Measurements from ENCODE around the gene MADCAM1.
"Not testable (repeated sequence)": the region's sequence is repeated elsewhere in the genome, so short reads cannot be mapped to it uniquely, and the experiment has no call there.

MADCAM1 gene

GRCh38 chr19:465056-465816 lies 31.1 kb upstream of the MADCAM1 start:
- no peak for DNase-seq

GRCh38 chr19:467554-467953 lies 28.7 kb upstream of the MADCAM1 start:
- DNase-seq, result no peak

GRCh38 chr19:468587-469256 lies 27.6 kb upstream of the MADCAM1 start:
- DNase-seq, result no peak

DNA sequence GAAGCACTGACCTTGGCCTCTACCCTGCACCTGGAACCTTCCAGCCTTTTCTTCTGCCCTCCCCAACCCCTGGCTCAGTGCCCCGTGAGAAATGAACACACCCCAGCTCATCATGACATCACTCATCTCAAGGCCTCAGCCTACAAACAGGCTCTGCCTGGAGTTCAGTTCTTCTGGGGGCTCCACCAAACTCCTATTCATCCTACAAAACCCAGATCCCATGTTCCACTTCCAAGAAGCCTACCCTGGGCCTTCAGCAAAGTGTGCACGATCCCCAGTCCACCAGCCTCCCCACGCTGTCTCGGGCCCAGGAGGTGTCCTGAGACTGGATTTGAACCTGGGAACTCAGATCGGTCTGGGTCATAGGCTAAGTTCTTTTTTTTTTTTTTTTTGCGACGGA lies 26.5 kb upstream of the MADCAM1 start:
- no peak for DNase-seq

DNA sequence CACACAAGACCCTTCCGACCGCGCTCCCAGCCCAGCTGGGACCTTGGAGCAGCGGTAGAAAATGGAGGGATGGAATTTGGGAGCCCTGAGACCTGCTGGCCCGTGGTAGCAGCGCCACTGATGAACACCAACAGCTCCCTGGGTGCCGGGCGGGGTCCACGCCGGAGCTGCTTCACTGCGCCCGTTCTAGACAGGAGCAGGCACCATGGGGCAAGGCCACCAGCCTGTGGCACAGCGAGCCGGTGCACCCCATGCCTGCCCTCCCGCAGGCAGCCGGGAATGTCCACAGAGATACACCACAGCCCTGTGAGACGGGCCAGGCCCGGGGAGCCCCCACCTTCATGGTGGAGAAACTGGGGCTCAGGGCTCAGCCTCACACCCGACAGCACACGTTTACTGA lies 25.6 kb upstream of the MADCAM1 start:
- no peak for DNase-seq

- DNase-seq, result no peak
Observed at GRCh38 chr19:472005-472858, 24.1 kb upstream of the MADCAM1 start.

DNA sequence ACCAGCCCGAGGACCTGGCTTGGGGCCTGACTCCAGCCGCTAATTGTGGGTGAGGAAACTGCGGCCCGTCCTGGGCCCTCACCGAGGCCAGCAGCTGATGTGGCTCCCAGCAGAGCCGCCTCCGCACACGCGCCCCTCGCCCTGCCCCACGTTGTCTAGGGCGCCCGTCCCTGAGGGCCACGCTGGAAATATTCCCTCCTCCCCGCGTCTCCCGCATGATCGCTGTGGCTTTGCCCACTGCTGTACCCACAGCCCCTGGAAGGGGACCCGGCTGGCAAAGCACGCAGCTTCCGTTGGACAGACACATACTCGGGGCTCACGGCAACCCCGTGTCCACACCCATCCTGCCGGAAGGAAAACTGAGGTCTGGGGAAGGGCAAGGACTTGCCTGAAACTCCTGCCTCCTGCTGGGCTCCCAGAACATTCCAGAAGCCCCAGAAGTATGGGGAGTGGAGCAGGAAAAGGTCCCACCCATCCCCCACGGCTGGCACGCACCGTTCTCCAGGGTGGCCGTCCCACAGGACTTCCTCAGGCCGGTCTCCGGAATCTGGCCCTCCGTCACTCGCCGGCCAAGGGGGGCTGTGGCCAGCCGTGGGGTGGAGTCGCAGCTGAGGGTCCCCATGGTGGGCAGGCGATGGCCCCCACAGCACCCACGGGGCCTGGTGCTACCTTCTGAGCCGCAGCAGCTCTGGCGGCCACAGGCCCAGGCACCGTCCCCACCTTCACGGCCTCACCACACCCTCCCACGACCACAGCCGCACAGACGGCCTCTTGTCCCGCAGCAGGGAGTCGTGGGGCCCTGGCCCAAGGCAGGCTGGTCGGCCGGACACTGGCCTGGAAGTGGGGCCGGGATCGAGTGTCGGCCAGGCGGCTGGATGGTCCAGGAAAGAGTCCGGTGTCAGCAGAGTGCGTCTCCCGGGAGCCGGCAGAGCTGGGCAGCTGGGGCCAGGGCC lies 21.9 kb upstream of the MADCAM1 start:
- DNase-seq, result no peak

- DNase-seq, result no peak
Observed at GRCh38 chr19:475360-475759, 20.9 kb upstream of the MADCAM1 start.

GRCh38 chr19:478236-478903 lies 17.9 kb upstream of the MADCAM1 start:
- DNase-seq, result no peak

GRCh38 chr19:478976-479375 lies 17.3 kb upstream of the MADCAM1 start:
- no peak for DNase-seq

DNA sequence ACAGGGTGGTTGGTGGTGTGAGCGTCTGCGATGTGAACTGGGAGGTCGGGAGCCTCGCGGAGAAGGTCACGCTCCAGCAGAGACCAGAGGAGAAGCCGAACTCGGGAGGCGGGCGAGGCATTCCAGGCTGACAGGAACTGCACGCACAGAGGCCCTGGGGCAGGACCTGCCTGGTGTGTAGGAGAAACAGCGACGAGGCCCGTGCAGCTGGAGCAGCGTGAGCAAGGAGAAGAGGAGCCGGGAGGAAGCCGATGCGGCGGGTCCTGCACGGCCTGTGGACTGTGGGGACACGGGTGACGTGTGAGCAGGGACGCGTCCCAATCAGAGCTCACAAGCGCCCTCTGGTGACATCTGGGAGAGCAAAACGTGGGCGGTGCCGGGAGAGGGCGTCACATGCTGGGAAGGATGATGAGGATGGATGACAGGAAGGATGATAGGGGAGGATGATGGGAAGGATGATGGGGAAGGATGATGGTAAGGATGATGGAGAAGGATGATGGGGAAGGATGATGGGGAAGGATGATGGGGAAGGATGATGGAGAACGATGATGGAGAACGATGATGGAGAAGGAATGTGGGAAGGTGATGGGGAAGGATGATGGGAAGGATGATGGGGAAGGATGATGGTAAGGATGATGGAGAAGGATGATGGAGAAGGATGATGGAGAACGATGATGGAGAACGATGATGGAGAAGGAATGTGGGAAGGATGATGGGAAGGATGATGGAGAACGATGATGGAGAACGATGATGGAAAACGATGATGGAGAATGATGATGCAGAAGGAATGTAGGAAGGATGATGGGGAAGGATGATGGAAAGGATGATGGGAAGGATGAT lies 16.1 kb upstream of the MADCAM1 start:
- peak; percentile 85 for DNase-seq

DNA sequence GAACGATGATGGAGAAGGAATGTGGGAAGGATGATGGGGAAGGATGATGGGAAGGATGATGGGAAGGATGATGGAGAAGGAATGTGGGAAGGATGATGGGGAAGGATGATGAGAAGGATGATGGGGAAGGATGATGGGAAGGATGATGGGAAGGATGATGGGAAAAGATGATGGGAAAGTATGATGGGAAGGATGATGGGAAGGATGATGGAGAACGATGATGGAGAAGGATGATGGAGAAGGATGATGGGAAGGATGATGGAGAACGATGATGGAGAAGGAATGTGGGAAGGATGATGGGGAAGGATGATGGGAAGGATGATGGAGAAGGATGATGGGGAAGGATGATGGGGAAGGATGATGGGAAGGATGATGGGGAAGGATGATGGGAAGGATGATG lies 15.2 kb upstream of the MADCAM1 start:
- not testable (repeated sequence) for DNase-seq

DNA sequence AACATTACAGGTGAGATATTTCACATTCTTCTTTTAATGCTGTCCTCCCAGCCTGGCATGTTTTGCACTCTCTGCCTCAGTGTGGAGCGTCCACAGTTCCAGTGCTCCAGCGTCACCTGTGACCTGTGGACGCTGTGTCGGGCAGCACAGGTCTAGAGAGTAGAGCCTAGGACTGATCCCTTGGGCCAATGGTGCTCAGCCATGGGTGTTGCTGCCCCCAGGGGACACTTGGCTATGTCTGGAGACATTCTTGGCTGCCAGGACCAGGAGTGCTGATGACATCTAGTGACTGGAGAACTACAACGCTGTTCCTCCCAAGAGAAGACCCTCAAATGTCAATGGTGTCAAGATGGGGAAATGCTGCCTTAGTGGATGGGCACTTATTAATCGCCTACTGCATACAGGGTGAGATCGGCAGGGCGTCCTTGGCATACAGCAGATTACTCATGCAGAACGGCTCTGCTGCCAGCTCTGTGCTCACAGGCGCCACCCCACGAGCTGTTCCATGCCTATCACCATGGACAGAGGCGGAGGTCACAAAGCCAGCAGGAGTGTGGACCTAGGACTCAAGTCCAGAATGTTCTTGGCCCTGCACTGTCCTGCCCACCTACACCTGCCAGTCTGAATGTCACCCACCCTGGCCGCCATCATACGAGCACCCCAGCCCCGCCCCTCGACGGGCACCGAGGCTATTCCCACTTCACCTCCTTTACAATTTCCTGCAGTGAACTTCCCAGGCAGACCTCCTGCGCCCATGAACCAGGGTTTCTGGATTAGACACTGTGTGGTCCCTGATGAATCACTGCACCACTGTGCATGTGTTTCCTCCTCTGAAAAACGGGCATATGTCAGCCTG lies 13.9 kb upstream of the MADCAM1 start:
- DNase-seq, result no peak

DNA sequence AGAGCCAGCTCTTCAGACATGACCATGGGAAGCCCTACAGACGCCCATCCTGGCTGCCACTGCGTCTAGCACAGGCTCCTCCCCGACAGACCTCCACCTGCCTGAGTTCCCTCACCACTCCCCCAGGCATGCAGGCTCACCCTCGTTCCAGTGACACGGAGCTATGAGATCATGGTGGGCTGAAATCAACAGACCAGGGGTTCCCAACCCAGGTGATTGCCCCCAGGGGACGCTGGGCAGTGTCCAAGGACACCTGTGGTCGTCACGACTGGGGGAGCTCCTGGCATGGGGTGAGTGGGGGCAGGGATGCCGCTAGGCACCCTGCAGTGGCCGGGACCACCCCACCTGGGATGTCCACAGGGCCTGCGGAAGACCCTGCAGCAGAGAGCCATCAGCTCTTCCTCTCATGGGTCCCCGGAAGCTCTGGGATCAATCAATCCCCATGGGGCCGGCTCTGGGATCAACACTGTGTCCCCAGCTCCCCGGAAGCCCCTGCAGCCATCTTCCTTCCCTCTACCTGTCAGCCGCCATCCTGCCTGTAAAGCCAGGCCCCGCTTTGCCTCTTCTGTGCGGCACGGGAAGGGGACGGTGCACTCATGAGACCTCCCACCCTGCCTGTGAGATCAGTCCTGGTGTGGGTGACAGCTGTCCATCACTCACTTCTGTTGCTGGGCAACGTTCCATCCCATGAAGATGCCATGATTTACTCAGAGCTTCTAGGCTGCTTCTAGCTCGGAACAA lies 12.8 kb upstream of the MADCAM1 start:
- DNase-seq, result no peak

DNA sequence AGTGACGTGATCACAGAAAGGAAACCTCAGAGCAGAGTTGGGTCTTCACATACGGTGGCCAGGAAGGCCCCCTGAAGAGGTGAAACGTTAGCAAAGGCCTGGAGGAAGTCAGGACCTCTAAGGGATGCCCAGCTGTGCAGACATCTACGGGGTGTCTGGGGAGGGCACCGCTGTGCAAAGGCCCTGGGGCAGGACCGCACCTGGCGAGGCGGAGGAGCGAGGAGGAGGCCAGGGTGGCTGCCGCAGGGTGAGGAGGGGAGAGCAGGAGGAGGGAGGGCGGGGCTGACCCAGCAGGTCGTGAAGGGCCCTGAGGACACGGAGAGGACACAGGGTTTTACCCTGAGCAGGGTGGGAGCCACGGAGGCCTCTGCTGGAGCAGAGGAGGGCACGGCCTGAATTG lies 11.8 kb upstream of the MADCAM1 start:
- no peak for DNase-seq

DNA sequence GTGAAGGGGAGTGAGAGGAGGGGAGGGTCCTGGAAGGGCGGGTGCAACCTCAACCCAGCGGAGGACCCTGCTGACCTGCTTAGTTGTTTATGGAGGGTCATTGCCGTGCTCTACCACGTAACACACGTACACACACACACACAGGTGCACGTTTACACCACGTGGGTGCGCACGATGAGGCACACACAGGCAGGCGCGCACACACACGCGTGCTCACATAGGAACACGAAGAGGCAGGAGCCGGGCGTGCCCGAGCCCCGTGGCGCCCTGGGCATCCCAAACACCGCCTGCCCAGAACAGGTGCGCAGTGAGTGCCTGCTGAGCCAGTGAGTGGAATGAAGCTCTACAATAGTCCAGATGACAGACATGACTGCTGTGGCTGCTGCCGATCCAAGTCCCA lies 11.2 kb upstream of the MADCAM1 start:
- DNase-seq, result no peak

DNA sequence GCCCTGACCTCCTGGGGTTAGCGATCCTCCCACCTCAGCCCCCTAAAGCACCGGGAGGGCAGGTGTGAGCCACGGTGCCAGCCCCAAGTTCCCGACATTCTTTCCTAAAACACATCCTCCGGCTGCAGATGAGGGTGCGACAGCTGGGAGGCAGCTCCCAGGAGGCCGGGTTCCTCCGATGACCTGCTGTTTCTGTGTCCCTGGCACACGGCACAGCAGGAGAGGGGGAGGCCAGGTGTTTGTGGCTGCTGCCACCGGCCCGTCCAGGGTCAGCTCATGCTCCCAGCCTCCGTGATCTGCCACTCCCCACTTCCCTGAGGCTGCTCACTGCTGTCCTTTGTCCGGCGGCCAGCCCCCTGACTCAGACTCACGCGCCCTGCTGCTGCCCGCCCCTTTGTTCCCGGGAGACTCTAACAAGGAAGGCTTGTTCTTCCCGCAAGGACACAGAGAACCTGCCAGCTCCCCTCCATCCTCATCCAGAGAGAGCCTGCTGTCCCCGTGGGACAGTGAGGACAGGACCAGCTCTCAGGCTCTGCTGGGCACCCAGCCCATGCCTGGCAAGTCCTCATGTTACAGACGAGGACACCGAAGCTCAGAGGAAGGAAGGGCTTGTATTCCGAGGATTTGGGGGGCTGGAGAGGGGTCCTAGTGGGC lies 10.6 kb upstream of the MADCAM1 start:
- DNase-seq, result peak; percentile 43
